Testis (tissue), 3 donors: ENCODE measurements around the gene SSMEM1. TPM values are rescaled to one million over a fixed set of nuclear protein-coding genes. Genes with fewer than 3 reads are reported as not detected.

Experiments used
- DNase-seq: peaks from one replicate; pipeline ENCODE4 v3.0.0-alpha.2; 2019
- H3K27ac ChIP-seq, 2 donors: fragments of 200-600 bp; sonication (generic); one replicate each; pipeline ENCODE4 v1.5.1; 2019
- H3K27me3 ChIP-seq: fragments of 200-600 bp; sonication (generic); one replicate; pipeline ENCODE4 v1.5.1; 2019
- H3K36me3 ChIP-seq: fragments of 200-600 bp; sonication (generic); one replicate; pipeline ENCODE4 v1.5.1; 2017; ENCODE audit warnings: low read depth; ENCODE audit errors: missing control alignments
- H3K4me1 ChIP-seq: fragments of 200-600 bp; sonication (generic); one replicate; pipeline ENCODE4 v1.5.1; 2019
- H3K4me3 ChIP-seq, 2 donors: fragments of 200-600 bp; sonication (generic); one replicate each; pipeline ENCODE4 v1.5.1; 2017 to 2019
- H3K9me3 ChIP-seq: fragments of 200-600 bp; sonication (generic); one replicate; pipeline ENCODE4 v1.5.1; 2017
- CTCF ChIP-seq, 3 experiments: fragments of 450-650 bp in 2 of 3; fragments of 200-600 bp in 1 of 3; sonication (generic) in 1 of 3; IDR thresholded peaks; one replicate each; pipeline ENCODE4 v1.5.1; 2016 to 2019; ENCODE audit warnings: antibody characterized with exemption in 3 of 3, mild to moderate bottlenecking in 2 of 3, moderate library complexity in 1 of 3
- POLR2A ChIP-seq: fragments of 450-650 bp; IDR thresholded peaks from one replicate; pipeline ENCODE4 v1.6.1; 2017; ENCODE audit warnings: antibody characterized with exemption, mild to moderate bottlenecking, moderate library complexity
- WGBS, 2 donors: methylation state at CpG; one replicate each; pipeline ENCODE4 v1.1.5; 2018; 5-methylcytosine and 5-hydroxymethylcytosine counted together
- intact Hi-C: fragments of 100-400 bp; cut with DNase I; formaldehyde crosslinking; loops from one replicate; pipeline ENCODE4 v1.15.1; 2023; ENCODE audit warnings: low total_unique reads
- polyA plus RNA-seq: library from polyadenylated mRNA; stranded (reverse); fragments of 350-450 nt; fragmentation: Illumina TruSeq; extraction: RNeasy Lipid Tissue Mini Kit (QIAGEN cat#74804); gene quantifications from one replicate; pipeline ENCODE4 v1.2.3, GENCODE V29; 2014; ENCODE audit warnings: low read depth, low replicate concordance; ENCODE audit not compliant: insufficient read depth
- total RNA-seq, 2 donors: library from RNA; depleted of rRNA; stranded (reverse); fragments of >200 nt; gene quantifications; one replicate each; pipeline ENCODE4 v1.2.3, GENCODE V29; 2016

Gene SSMEM1
- total and polyA plus RNA-seq, 3 donors from 2014 or later: 17.8 to 61.0 (median 34.8) TPM

DNA sequence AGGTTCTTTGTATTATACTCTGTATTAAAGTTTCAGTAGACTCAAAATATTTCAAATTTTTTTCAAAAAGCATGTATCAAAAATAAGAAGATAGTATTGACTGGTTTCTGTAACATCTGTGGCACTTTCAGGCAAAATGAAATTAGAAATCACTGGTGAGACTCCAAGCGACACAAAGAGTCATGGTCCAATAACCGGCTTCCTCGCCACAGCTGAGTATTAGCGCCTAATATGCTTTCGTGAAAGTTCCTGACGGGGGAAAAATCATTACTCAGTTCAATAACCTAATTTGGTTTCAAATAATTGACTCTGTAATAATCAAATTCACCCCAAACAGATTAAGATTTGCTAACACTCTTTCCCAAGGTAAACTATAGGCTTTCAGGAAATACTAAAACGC is 15.9 kb upstream of the SSMEM1 start:
- TF ChIP-seq CTCF (IDR thresholded peaks at IDR 0.05) (no peak), POLR2A (no peak)
- Histone ChIP-seq H3K9me3 (no peaks in the 10 kb centered on the region), H3K27ac (no peak overlapping the region), H3K36me3 (no peaks in the 10 kb centered on the region), H3K4me3 (no peak overlapping the region), H3K4me1 (no peaks in the 10 kb centered on the region), H3K27me3 (no peaks in the 10 kb centered on the region)
- 95% methylated on average over 7 of the region's 7 CpGs for WGBS, 2 donors
- no peak for DNase-seq
- intact Hi-C loops: no loop called here

GRCh38 chr7:130195396-130195795 is 12.3 kb upstream of the SSMEM1 start:
- intact Hi-C loops: no loop called here
- no peak for DNase-seq
- no peak for TF ChIP-seq CTCF (IDR thresholded peaks at IDR 0.05)
- TF ChIP-seq POLR2A: no peak
- Histone ChIP-seq H3K4me3 (no peak overlapping the region), H3K9me3 (no peaks in the 10 kb centered on the region), H3K36me3 (no peaks in the 10 kb centered on the region), H3K27me3 (no peaks in the 10 kb centered on the region), H3K4me1 (no peaks in the 10 kb centered on the region), H3K27ac (no peak overlapping the region)
- 95 to 97% methylated on average over 2 of the region's 2 CpGs for WGBS, 2 donors

- Histone ChIP-seq H3K9me3 (no peaks in the 10 kb centered on the region), H3K4me3 (no peak overlapping the region), H3K27ac (no peak overlapping the region), H3K36me3 (no peaks in the 10 kb centered on the region), H3K4me1 (no peaks in the 10 kb centered on the region), H3K27me3 (no peaks in the 10 kb centered on the region)
- WGBS, 2 donors: 96 to 97% methylated on average over 2 of the region's 2 CpGs
- intact Hi-C loops: no loop called here
- DNase-seq: no peak
- TF ChIP-seq POLR2A (no peak), CTCF (IDR thresholded peaks at IDR 0.05) (no peak)
These were observed 11.2 kb upstream of the SSMEM1 start for GRCh38 chr7:130196476-130196875.

- intact Hi-C loops: no loop called here
- Histone ChIP-seq H3K9me3 (no peaks in the 10 kb centered on the region), H3K36me3 (no peaks in the 10 kb centered on the region), H3K27me3 (no peaks in the 10 kb centered on the region), H3K27ac (no peak overlapping the region), H3K4me3 (no peak overlapping the region), H3K4me1 (no peaks in the 10 kb centered on the region)
- no peak for TF ChIP-seq CTCF (IDR thresholded peaks at IDR 0.05)
- no peak for TF ChIP-seq POLR2A
- 51 to 69% methylated on average over 2 of the region's 2 CpGs for WGBS, 2 donors
- no peak for DNase-seq
These were observed 10.6 kb upstream of the SSMEM1 start for GRCh38 chr7:130197094-130197493.

DNA sequence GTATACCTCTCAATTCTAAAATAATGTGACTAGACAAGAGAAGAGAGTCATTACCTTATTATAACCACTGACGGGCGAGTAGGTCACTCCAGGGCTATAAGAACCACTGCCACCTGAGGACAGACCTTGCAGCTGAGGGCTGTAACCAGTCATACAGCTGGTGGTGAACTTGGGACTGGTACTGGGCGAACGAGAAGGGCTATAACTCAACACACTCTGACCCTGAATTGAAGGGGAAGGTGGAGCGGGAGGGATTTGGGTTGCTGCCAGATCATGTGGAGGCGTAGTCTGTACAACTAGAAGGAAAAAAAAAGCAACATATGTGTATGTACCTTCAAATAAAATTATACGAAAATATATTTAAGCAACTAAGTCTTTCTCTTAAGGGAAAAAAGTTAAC is 5.9 kb upstream of the SSMEM1 start:
- 57 to 62% methylated on average over 7 of the region's 7 CpGs for WGBS, 2 donors
- TF ChIP-seq POLR2A (no peak), CTCF (IDR thresholded peaks at IDR 0.05) (no peak)
- Histone ChIP-seq H3K4me3 (no peak overlapping the region), H3K27ac (peak overlapping the region; percentile 12 to 56), H3K9me3 (no peaks in the 10 kb centered on the region), H3K27me3 (no peaks in the 10 kb centered on the region), H3K36me3 (no peaks in the 10 kb centered on the region), H3K4me1 (peaks cover 5% of the 10 kb centered on the region)
- intact Hi-C loops: no loop called here
- peak; percentile 47 for DNase-seq
